ENCODE measurements around the gene GCHFR. TPM values are rescaled to one million over a fixed set of nuclear protein-coding genes. Genes with fewer than 3 reads are reported as not detected.

GCHFR gene
- polyA plus RNA-seq, 3 donors: 19.1 to 46.7 (median 45.9) TPM

- Mint-ChIP-seq H3K27me3 (ENCODE audit: low read depth in 3 of 3) (peaks cover 0 to 1% (median 0%) of the 10 kb centered on the region in 3 donors), H3K4me1 (no peaks in the 10 kb centered on the region), H3K4me3 (no peak overlapping the region), H3K27ac (peak overlapping the region in 1 of 7 donors; percentile 2), H3K36me3 (peaks cover 75 to 88% of the 10 kb centered on the region in 2 donors), H3K9me3 (no peaks in the 10 kb centered on the region)
- Histone ChIP-seq H3K4me3 (replicated peaks in 1 of 3; ENCODE audit: low read depth in 2 of 3, low read length in 3 of 3) (no peak overlapping the region), H3K9ac (ENCODE audit: insufficient read depth, low read length, poor library complexity, severe bottlenecking) (no peak overlapping the region), H2AFZ (ENCODE audit: insufficient read depth, low read depth, low read length, poor library complexity, severe bottlenecking) (no peak overlapping the region), H3K79me2 (ENCODE audit: insufficient read depth, low read length) (no peaks in the 10 kb centered on the region), H4K20me1 (ENCODE audit: insufficient read depth, low read length) (peaks cover 5% of the 10 kb centered on the region), H3K9me3 (replicated peaks in 1 of 2; ENCODE audit: control insufficient read depth in 1 of 2, insufficient read depth in 1 of 2, low read length in 2 of 2) (no peaks in the 10 kb centered on the region), H3K4me1 (ENCODE audit: control insufficient read depth in 1 of 2, insufficient read depth in 2 of 2, low read length in 2 of 2) (no peaks in the 10 kb centered on the region), H3K27ac (ENCODE audit: low read depth in 1 of 2, low read length in 2 of 2) (no peak overlapping the region), H3K36me3 (replicated peaks in 1 of 2; ENCODE audit: control insufficient read depth in 1 of 2, insufficient read depth in 2 of 2, low read length in 2 of 2) (peaks cover 61 to 94% of the 10 kb centered on the region in 2 donors), H3K4me2 (replicated peaks; ENCODE audit: extremely low read depth, low read length, poor library complexity, severe bottlenecking) (no peak overlapping the region), H3K27me3 (ENCODE audit: control insufficient read depth in 2 of 2, insufficient read depth in 2 of 2, low read length in 2 of 2) (no peaks in the 10 kb centered on the region)
- intact Hi-C loops (cut with micrococcal nuclease): no loop called here
- TF ChIP-seq CTCF (IDR thresholded peaks at IDR 0.05): no peak
- WGBS (ENCODE audit: insufficient coverage): 99% methylated on average over 12 of the region's 14 CpGs
- no peak for DNase-seq
Measured at GRCh38 chr15:40775740-40776536, 12.1 kb downstream of the GCHFR start.

- H3K79me2 ChIP-seq (ENCODE audit: insufficient read depth, low read length): no peaks in the 10 kb centered on the region
- H3K4me1 Mint-ChIP-seq: no peaks in the 10 kb centered on the region
- no peaks in the 10 kb centered on the region for H3K9me3 Mint-ChIP-seq
- H3K27ac Mint-ChIP-seq: peak overlapping the region in 1 of 7 donors; percentile 32
- H3K9ac ChIP-seq (ENCODE audit: insufficient read depth, low read length, poor library complexity, severe bottlenecking): no peak overlapping the region
- no peaks in the 10 kb centered on the region for H3K9me3 ChIP-seq (replicated peaks in 1 of 2; ENCODE audit: control insufficient read depth in 1 of 2, insufficient read depth in 1 of 2, low read length in 2 of 2)
- 88% methylated on average over 5 of the region's 11 CpGs for WGBS (ENCODE audit: insufficient coverage)
- H3K27ac ChIP-seq (ENCODE audit: low read depth in 1 of 2, low read length in 2 of 2): no peak overlapping the region
- H3K4me1 ChIP-seq (ENCODE audit: control insufficient read depth in 1 of 2, insufficient read depth in 2 of 2, low read length in 2 of 2): no peaks in the 10 kb centered on the region
- H2AFZ ChIP-seq (ENCODE audit: insufficient read depth, low read depth, low read length, poor library complexity, severe bottlenecking): no peak overlapping the region
- no peak overlapping the region for H3K4me2 ChIP-seq (replicated peaks; ENCODE audit: extremely low read depth, low read length, poor library complexity, severe bottlenecking)
- no peak for DNase-seq
- peaks cover 60 to 87% of the 10 kb centered on the region in 2 donors for H3K36me3 ChIP-seq (replicated peaks in 1 of 2; ENCODE audit: control insufficient read depth in 1 of 2, insufficient read depth in 2 of 2, low read length in 2 of 2)
- H4K20me1 ChIP-seq (ENCODE audit: insufficient read depth, low read length): peaks cover 5% of the 10 kb centered on the region
- H3K36me3 Mint-ChIP-seq: peaks cover 69 to 81% of the 10 kb centered on the region in 2 donors
- H3K4me3 ChIP-seq (replicated peaks in 1 of 3; ENCODE audit: low read depth in 2 of 3, low read length in 3 of 3): no peak overlapping the region
- intact Hi-C loops (cut with micrococcal nuclease): no loop called here
- no peak for TF ChIP-seq CTCF (IDR thresholded peaks at IDR 0.05)
- H3K27me3 Mint-ChIP-seq (ENCODE audit: low read depth in 3 of 3): no peaks in the 10 kb centered on the region
- H3K4me3 Mint-ChIP-seq: no peak overlapping the region
- no peaks in the 10 kb centered on the region for H3K27me3 ChIP-seq (ENCODE audit: control insufficient read depth in 2 of 2, insufficient read depth in 2 of 2, low read length in 2 of 2)
Measured at GRCh38 chr15:40776537-40777141, 12.8 kb downstream of the GCHFR start.
